HG03432 (cell line): ENCODE data around the gene LRRN2.
"Not testable (repeated sequence)": the region's sequence is repeated elsewhere in the genome, so short reads cannot be mapped to it uniquely, and the experiment has no call there.

ENCODE experiments used
- ATAC-seq: cut with Tn5 transposase; IDR thresholded peaks from one replicate; pipeline ENCODE4 v1.9.1; 2021; ENCODE audit warnings: mild to moderate bottlenecking, moderate library complexity; ENCODE audit not compliant: unreplicated experiment

The LRRN2 gene

GRCh38 chr1:204634260-204634910, 51.2 kb downstream of the LRRN2 start:
- ATAC-seq = no peak

GRCh38 chr1:204633665-204634064, 51.9 kb downstream of the LRRN2 start:
- ATAC-seq = no peak

- ATAC-seq = no peak
Observed at GRCh38 chr1:204630132-204630905, 55.2 kb downstream of the LRRN2 start.

GRCh38 chr1:204629459-204629858, 56.1 kb downstream of the LRRN2 start:
- ATAC-seq = not testable (repeated sequence)

- no peak for ATAC-seq
Observed at GRCh38 chr1:204628868-204629267, 56.7 kb downstream of the LRRN2 start.

GRCh38 chr1:204627436-204627835, 58.1 kb downstream of the LRRN2 start:
- ATAC-seq = no peak

GRCh38 chr1:204626381-204626780, 59.2 kb downstream of the LRRN2 start:
- no peak for ATAC-seq

- no peak for ATAC-seq
Observed at GRCh38 chr1:204624631-204625216, 60.8 kb downstream of the LRRN2 start.

- no peak for ATAC-seq
Observed at GRCh38 chr1:204623894-204624361, 61.6 kb downstream of the LRRN2 start.

- ATAC-seq = no peak
Observed at GRCh38 chr1:204623365-204623893, 62.1 kb downstream of the LRRN2 start.

GRCh38 chr1:204621996-204622395, 63.5 kb downstream of the LRRN2 start:
- ATAC-seq = no peak

GRCh38 chr1:204621396-204621795, 64.1 kb downstream of the LRRN2 start:
- no peak for ATAC-seq

- ATAC-seq = no peak
Observed at GRCh38 chr1:204619721-204620120, 65.8 kb downstream of the LRRN2 start.

- no peak for ATAC-seq
Observed at GRCh38 chr1:204618148-204618760, 67.3 kb downstream of the LRRN2 start.

- ATAC-seq = no peak
Observed at GRCh38 chr1:204617256-204618147, 68.0 kb downstream of the LRRN2 start.

GRCh38 chr1:204616641-204617040, 68.9 kb downstream of the LRRN2 start:
- no peak for ATAC-seq

GRCh38 chr1:204615881-204616280, 69.7 kb downstream of the LRRN2 start:
- no peak for ATAC-seq

- no peak for ATAC-seq
Observed at GRCh38 chr1:204613636-204614035, 71.9 kb downstream of the LRRN2 start.

- ATAC-seq = no peak
Observed at GRCh38 chr1:204612326-204612725, 73.2 kb downstream of the LRRN2 start.

GRCh38 chr1:204611036-204611435, 74.5 kb downstream of the LRRN2 start:
- no peak for ATAC-seq
